ENCODE measurements around the gene NAT8L. TPM values are rescaled to one million over a fixed set of nuclear protein-coding genes. Genes with fewer than 3 reads are reported as not detected.

Gene NAT8L
- total RNA-seq, 1 experiment from 2014 or later, result 9.2 TPM

DNA sequence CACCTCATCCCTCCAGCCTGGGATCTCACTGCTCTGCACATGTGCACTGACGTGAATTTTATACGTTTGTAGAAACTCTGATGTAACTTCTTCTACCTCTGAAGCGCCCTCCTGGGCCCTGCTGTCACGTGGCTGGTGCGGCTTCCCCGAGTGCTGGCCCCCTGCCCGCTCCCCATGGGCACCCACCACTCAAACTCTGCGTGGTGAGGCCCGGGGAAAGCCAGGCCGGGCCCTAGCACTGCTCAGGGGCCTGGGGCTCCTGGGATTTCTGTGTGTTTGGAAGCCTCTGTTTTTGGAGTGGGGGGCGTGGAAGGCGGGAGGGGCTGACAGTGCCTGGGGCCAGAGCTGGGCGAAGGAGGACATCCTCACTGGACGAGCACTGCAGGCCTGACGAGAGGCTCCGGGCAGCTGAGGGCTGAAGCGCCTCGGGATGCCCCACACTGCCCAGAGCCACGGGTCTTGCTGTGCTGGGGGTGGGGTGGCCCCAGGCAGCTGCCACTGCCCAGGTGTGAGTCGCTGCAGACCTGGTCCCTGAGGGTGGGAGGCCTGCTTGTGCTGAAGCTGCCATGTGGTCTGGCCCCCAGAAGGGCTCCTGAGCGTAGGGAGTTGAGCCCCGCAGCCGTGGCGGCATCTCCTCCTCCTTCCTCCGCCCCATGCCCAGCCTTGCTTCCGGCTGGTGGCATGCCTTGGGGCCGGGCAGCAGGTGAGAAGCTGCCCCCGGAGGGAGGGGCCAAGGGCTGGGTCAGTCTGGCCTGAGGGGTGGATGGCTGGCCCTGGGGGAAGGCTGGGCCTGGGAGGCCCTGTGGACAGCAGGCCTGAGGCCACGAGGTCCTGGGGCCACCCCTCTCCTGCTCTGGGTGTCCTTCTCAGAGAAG, 7.7 kb downstream of the NAT8L start:
- no peak overlapping the region for H3K27ac ChIP-seq (ENCODE audit: low read depth, low read length)
- H2AFZ ChIP-seq (ENCODE audit: low read depth, low read length, poor library complexity, severe bottlenecking), result no peak overlapping the region
- H3K4me3 ChIP-seq (replicated peaks in 1 of 2; ENCODE audit: low read depth in 1 of 2, low read length in 2 of 2), result no peak overlapping the region
- no peak overlapping the region for H3K9ac ChIP-seq (ENCODE audit: low read length)
- no peak for ATAC-seq
- no peak for DNase-seq (ENCODE audit: low read depth, low spot score)
- no peaks in the 10 kb centered on the region for H4K20me1 ChIP-seq (ENCODE audit: insufficient read depth)
- H3K27me3 ChIP-seq (ENCODE audit: insufficient read depth, low read length), result no peaks in the 10 kb centered on the region
- CTCF ChIA-PET, result no interaction called here
- TF ChIP-seq REST (IDR thresholded peaks at IDR 0.05; ENCODE audit: low read depth) (no peak), JUND (IDR thresholded peaks at IDR 0.05) (no peak), SP1 (IDR thresholded peaks at IDR 0.05; ENCODE audit: low read depth) (no peak), ELF1 (IDR thresholded peaks at IDR 0.05; ENCODE audit: borderline replicate concordance, low read depth) (no peak), EGR1 (IDR thresholded peaks at IDR 0.05; ENCODE audit: low read depth) (no peak), TCF7L2 (IDR thresholded peaks at IDR 0.05; ENCODE audit: borderline replicate concordance, extremely low read depth, insufficient read depth, insufficient read length) (no peak), EZH2 (IDR thresholded peaks at IDR 0.05) (no peak)
- no peak overlapping the region for H3K4me2 ChIP-seq (ENCODE audit: low read length)
- no peaks in the 10 kb centered on the region for H3K9me3 ChIP-seq (ENCODE audit: control insufficient read depth in 1 of 2, insufficient read depth in 1 of 2, low read depth in 1 of 2, low read length in 2 of 2)
- H3K4me1 ChIP-seq (ENCODE audit: control insufficient read depth in 1 of 2, insufficient read depth in 2 of 2, low read length in 2 of 2), result peaks cover 8 to 24% of the 10 kb centered on the region in 2 experiments; a peak in 3 of 4 replicates
- no peaks in the 10 kb centered on the region for H3K36me3 ChIP-seq (ENCODE audit: control insufficient read depth in 1 of 2, insufficient read depth in 2 of 2, low read length in 2 of 2)
- intact Hi-C loops (cut with micrococcal nuclease), result no loop called here
- no peaks in the 10 kb centered on the region for H3K9me2 ChIP-seq (ENCODE audit: insufficient read depth)
- no TSS peak for BruUV-seq (replicated peaks)
- RAD21 ChIA-PET (ENCODE audit: low non-redundant PET in 1 of 2, low total read pairs in 2 of 2, uncharacterized antibody in 2 of 2, unreplicated experiment in 2 of 2), result no interaction called here
- H3K79me2 ChIP-seq (ENCODE audit: insufficient read depth, low read length), result no peaks in the 10 kb centered on the region
- POLR2A ChIA-PET, result no interaction called here
